Ishikawa (cell line): ENCODE measurements around the gene NT5DC3.

Experiments
- EGR1 ChIP-seq: IDR thresholded peaks from 2 replicates; pipeline ENCODE4 v1.6.1; 2012
- EP300 ChIP-seq: IDR thresholded peaks from 2 replicates; pipeline ENCODE4 v1.6.1; 2012; ENCODE audit warnings: borderline replicate concordance
- NFIC ChIP-seq: IDR thresholded peaks from 2 replicates; pipeline ENCODE4 v1.6.1; 2012
- RAD21 ChIP-seq: IDR thresholded peaks from 2 replicates; pipeline ENCODE4 v1.6.1; 2012; ENCODE audit warnings: low read depth
- TAF1 ChIP-seq: IDR thresholded peaks from 2 replicates; pipeline ENCODE4 v1.6.1; 2012; ENCODE audit warnings: low read depth, mild to moderate bottlenecking
- TF ChIP-seq, protein P1 (sequence below): IDR thresholded peaks from 2 replicates; pipeline ENCODE4 v1.6.1; 2012
- TF ChIP-seq, protein P2 (sequence below): IDR thresholded peaks from 2 replicates; pipeline ENCODE4 v1.6.1; 2012; ENCODE audit warnings: low read depth, mild to moderate bottlenecking
- TF ChIP-seq, protein P3 (sequence below): IDR thresholded peaks from 2 replicates; pipeline ENCODE4 v1.6.1; 2012

DNA sequence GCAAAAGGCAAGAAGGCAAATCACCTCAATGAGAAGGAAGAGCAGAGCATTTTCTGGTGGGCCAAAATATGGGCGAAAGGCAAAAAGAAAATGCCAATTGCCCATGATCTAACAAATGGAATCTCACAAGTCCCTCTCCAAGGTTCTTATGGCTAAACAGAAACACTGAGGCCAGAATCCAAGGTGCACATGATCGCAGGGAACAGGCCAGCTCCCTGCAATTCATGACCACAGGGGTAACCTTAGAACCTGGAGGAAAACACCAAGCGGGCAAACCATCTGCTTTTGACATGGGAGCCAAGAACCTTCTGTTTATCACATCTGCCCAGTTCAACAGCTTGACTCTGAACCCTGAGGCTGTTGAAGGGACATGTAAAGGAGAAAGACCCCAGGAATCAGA is 60.0 kb downstream of the NT5DC3 start:
- TF ChIP-seq TAF1 (no peak), RAD21 (no peak), NFIC (no peak), EP300 (no peak), EGR1 (no peak)
- TF ChIP-seq, protein P1, sequence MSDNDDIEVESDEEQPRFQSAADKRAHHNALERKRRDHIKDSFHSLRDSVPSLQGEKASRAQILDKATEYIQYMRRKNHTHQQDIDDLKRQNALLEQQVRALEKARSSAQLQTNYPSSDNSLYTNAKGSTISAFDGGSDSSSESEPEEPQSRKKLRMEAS = no peak
- TF ChIP-seq, protein P2, sequence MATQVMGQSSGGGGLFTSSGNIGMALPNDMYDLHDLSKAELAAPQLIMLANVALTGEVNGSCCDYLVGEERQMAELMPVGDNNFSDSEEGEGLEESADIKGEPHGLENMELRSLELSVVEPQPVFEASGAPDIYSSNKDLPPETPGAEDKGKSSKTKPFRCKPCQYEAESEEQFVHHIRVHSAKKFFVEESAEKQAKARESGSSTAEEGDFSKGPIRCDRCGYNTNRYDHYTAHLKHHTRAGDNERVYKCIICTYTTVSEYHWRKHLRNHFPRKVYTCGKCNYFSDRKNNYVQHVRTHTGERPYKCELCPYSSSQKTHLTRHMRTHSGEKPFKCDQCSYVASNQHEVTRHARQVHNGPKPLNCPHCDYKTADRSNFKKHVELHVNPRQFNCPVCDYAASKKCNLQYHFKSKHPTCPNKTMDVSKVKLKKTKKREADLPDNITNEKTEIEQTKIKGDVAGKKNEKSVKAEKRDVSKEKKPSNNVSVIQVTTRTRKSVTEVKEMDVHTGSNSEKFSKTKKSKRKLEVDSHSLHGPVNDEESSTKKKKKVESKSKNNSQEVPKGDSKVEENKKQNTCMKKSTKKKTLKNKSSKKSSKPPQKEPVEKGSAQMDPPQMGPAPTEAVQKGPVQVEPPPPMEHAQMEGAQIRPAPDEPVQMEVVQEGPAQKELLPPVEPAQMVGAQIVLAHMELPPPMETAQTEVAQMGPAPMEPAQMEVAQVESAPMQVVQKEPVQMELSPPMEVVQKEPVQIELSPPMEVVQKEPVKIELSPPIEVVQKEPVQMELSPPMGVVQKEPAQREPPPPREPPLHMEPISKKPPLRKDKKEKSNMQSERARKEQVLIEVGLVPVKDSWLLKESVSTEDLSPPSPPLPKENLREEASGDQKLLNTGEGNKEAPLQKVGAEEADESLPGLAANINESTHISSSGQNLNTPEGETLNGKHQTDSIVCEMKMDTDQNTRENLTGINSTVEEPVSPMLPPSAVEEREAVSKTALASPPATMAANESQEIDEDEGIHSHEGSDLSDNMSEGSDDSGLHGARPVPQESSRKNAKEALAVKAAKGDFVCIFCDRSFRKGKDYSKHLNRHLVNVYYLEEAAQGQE = no peak
- TF ChIP-seq, protein P3, sequence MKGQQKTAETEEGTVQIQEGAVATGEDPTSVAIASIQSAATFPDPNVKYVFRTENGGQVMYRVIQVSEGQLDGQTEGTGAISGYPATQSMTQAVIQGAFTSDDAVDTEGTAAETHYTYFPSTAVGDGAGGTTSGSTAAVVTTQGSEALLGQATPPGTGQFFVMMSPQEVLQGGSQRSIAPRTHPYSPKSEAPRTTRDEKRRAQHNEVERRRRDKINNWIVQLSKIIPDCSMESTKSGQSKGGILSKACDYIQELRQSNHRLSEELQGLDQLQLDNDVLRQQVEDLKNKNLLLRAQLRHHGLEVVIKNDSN = no peak
